GM21619 (cell line): Measurements from ENCODE around the gene DZIP1.
"Not testable (repeated sequence)": the region's sequence is repeated elsewhere in the genome, so short reads cannot be mapped to it uniquely, and the experiment has no call there.

Experiments used
- ATAC-seq: cut with Tn5 transposase; IDR thresholded peaks from one replicate; pipeline ENCODE4 v1.9.1; 2021; ENCODE audit not compliant: unreplicated experiment

The DZIP1 gene

DNA sequence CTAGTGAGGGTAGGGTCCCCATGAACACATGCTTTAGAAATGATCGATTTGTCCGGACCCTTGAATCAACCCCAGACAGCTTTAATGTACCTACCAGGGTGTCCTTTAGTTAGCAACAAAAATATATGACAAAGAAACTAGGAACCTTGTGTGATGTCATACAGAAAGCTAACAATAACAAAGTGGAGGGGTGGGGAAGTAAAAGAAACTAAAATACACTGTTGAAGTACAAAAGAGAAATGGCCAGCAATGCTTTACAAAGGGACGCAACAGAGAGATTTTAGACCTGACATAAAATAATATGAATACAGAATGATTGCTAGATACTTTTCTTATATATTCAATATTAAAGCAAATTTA lies 40.0 kb downstream of the DZIP1 start:
- no peak for ATAC-seq

- ATAC-seq = no peak
Observed at GRCh38 chr13:95603887-95604555, 40.5 kb downstream of the DZIP1 start.

GRCh38 chr13:95601906-95602305 lies 42.6 kb downstream of the DZIP1 start:
- no peak for ATAC-seq

DNA sequence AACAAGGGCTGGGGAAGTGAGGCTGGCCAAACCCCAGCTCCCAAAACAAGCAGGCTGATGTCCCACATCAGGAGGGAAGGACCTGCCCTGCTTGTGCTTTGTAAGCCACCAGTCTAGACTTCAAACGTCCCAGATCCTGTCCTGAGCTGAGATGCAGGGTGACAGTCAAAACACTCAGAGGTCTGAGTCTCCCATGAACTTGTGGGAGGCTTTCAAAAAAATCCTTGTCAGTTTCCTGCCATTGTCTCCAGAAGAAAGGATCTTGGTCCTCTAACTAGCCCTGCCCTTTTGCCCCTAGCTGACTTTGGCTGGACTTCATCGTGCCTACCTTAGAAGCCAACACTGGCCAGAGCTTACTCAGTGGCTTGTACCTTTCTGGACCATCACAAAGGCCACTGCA lies 43.3 kb downstream of the DZIP1 start:
- ATAC-seq = no peak

GRCh38 chr13:95596701-95597100 lies 47.8 kb downstream of the DZIP1 start:
- ATAC-seq = no peak

DNA sequence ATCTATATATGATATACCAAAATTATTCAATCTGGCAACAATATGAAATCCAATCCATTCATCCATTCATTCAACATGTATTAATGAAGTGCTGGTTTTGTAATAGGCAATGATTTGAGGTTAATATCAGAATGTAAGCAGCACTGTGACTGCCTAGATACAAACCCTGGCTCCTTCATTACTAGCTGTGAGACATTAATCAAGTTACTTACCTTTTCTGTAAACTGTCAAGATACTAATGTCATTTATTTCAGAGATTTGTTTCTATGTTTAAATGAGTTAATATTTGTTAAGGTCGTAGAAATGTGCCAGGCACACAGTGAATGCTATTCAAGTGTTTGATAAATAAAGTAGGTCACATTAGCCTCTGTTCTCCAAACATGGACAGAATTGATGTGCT lies 51.0 kb downstream of the DZIP1 start:
- ATAC-seq = no peak

- no peak for ATAC-seq
Observed at GRCh38 chr13:95588721-95589120, 55.8 kb downstream of the DZIP1 start.

DNA sequence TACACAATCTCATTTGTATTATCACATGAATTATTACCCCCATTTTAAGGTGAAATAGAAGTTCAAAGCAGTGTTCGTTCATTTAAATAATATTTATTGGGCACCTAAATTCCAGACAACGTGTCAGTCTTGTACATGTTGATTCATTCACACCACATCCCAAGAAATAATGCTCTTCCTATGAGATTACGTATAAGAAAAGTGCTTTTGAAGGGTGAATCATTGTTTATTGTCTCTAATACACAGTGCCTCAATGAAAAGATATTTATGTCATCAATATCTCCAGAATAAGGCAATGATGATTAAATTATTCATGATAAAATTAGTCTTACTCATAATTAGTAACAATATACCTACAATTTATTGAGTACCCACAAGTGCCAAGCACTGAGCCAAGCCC lies 56.4 kb downstream of the DZIP1 start:
- no peak for ATAC-seq

GRCh38 chr13:95585867-95586266 lies 58.6 kb downstream of the DZIP1 start:
- no peak for ATAC-seq

DNA sequence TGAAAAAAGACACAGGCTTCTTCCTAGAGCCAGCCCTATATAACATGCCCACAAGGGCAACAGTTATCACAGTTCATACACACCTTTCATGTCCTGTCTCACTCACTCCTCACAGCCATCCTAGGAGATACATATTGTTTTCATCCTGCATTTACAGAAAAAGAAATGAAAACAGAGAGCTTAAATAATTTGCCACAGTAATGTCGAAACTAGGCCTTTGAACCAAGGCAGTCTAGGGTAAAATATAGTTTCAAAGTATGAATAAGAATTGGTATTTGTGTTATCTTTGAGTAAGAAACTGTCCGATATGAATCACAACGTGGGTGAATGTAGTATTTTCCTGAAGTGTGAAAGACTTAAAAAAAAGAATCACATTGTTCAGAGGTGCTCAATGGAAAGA lies 65.2 kb downstream of the DZIP1 start:
- peak; percentile 87 for ATAC-seq

DNA sequence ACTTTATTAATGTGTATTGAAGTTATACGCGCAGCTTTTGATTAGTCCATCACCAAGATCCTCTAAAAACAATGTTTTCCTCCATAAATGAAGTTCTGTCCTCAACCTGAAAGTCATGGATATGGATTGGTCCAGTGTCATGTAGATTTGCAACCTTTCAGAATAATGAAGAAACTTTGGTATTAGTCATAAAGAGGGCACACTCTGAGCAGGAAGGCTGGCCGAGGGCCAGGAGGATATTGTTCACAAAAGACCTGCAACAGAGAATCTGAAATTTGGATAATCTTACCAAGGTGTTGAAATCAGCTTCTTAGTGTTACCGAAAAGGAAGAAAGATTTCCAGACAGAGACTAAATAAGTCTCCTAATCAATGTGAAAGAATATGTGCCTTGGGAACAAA lies 71.3 kb downstream of the DZIP1 start:
- no peak for ATAC-seq

GRCh38 chr13:95571941-95572340 lies 72.6 kb downstream of the DZIP1 start:
- ATAC-seq = no peak

- no peak for ATAC-seq
Observed at GRCh38 chr13:95570016-95570415, 74.5 kb downstream of the DZIP1 start.

DNA sequence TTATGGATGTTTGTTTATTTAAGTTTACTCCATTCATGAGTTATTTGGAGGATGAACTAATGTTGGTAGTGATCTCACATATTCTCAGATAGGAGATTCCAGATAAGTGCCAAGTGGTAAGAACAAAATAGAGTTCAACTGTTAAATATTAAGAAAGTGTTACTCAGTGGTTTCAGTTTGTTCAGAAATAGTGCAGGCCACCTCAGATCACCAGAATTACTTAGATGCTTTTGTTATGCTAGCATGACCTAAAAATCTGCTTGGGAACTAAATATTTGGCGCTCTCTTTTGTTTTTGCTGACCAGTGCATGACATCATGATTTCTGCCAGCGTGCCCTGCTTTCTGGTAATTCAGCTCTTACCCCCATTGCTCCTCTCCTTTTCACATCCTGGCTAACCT lies 76.4 kb downstream of the DZIP1 start:
- ATAC-seq = no peak

GRCh38 chr13:95565758-95566157 lies 78.7 kb downstream of the DZIP1 start:
- not testable (repeated sequence) for ATAC-seq

GRCh38 chr13:95564733-95565291 lies 79.7 kb downstream of the DZIP1 start:
- no peak for ATAC-seq

- ATAC-seq = no peak
Observed at GRCh38 chr13:95564091-95564490, 80.4 kb downstream of the DZIP1 start.

DNA sequence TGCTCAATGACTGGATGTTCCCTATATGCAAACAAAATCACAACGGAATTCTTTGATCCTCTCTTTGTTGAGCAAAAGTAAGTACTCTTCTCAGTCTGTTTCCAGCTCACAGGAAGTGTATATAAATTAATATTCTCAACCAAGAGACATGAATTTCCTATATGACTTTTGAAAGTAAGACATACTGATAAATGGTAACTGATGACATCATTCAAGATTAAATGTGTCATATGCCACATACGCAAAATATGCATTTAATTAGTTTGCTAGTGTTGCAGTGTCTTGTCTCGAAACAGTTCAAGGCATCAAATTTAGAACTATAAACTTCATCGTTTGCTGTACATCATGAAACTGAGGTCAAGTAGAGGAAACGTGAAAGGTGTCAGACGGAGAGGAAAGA lies 84.1 kb downstream of the DZIP1 start:
- no peak for ATAC-seq

DNA sequence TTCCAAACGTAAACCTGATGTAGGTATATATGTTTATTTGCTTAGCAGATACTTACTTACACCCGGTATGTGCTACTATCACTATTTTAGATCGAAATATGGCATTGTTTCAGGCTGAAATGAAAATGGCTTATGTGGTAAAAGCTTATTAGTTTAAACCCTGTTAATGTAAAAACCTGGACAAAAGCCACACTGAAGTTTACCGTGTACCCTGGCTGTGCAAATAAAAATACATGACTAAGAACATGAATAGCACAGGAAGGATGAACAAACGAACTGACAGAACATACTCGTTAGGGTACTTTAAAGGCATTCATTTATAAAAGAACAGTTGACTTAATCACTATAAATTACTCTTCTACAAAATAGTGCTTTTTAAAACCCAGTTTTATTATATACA lies 85.4 kb downstream of the DZIP1 start:
- ATAC-seq = peak; percentile 60

- no peak for ATAC-seq
Observed at GRCh38 chr13:95557013-95557412, 87.5 kb downstream of the DZIP1 start.

DNA sequence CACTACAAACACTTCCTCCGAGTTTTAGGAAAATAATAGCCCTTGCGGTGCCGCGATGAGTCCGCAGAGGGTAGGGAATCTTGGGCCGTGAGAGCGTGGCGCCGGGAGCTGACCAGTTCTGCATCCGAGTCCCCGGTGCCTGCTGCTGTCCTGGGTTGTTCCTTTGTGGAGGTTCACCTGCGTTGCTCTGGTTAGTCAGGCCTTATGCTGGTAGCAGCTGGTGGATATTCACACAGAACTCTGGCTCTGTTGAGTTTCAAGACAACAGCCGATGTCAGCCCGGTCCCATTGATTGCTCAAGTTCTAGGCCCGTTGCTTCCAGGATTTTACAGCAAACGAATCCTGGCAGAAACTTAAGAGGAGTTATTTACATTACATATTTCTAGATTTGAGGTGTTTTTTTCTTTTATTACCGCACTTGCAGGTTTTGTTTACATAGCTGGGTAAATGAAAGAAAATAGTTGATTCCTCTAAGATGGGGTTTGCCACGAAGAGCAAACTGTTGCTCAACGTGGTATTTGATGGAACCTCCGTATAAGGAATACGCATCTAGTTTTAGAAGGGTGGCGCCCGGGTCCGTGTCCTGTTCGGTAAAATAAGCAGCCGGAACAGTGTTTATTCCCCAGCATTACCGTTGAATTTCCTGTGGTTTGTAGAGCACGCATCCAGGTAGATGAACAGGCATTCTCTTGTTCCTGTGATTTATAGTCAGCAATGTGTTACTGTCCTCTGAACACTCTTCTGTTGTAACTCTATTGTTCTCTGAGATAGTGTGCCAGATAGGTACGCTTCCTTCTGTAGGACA lies 90.7 kb downstream of the DZIP1 start:
- ATAC-seq = no peak
